HG03039 (cell line): ENCODE data around the gene C6orf120.
A peak's percentile ranks its signal among the peaks of the same experiment; 100 is the strongest.

Source experiments
- ATAC-seq: cut with Tn5 transposase; IDR thresholded peaks from one replicate; pipeline ENCODE4 v1.9.1; 2021; ENCODE audit warnings: mild to moderate bottlenecking, moderate library complexity; ENCODE audit not compliant: unreplicated experiment

The C6orf120 gene

DNA sequence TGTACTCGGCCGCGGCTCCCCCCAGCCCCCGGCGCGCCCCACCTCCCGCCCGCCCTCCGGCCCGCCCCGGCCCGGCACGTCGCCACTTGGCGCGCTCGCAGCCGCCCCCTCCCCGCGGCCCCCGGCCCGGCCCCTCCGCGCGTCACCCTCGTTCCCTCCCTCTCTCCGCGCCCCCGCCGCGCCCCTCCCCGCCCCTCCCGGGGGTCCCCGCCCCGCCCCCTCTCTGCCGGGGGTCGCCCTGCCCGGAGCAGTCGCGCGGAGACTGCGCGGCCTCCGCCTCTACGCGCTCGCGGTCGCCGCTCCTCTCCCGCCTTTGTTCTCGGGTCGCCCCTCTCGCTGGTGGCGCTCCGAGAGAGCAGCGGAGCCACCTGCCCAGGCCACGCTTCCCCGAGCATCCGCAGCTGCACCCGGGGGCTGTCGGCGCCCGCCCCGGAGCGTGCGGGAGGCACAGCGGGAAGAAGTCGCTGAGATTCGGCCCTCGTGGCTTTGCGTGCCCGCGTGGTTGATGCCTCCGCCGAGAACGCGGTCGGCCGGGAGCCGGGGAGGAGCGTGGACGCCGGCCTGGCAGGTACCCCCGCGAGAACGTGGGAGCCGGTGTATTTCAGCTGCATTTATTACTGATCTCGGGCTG lies 22.7 kb downstream of the C6orf120 start, which contains the start of gene PHF10:
TSS of gene PHF10 (minus strand) at position 7 of the 631 bp plus-strand sequence. CDS start 569 bp downstream, outside the sequence.
- ATAC-seq, result peak; percentile 45

DNA sequence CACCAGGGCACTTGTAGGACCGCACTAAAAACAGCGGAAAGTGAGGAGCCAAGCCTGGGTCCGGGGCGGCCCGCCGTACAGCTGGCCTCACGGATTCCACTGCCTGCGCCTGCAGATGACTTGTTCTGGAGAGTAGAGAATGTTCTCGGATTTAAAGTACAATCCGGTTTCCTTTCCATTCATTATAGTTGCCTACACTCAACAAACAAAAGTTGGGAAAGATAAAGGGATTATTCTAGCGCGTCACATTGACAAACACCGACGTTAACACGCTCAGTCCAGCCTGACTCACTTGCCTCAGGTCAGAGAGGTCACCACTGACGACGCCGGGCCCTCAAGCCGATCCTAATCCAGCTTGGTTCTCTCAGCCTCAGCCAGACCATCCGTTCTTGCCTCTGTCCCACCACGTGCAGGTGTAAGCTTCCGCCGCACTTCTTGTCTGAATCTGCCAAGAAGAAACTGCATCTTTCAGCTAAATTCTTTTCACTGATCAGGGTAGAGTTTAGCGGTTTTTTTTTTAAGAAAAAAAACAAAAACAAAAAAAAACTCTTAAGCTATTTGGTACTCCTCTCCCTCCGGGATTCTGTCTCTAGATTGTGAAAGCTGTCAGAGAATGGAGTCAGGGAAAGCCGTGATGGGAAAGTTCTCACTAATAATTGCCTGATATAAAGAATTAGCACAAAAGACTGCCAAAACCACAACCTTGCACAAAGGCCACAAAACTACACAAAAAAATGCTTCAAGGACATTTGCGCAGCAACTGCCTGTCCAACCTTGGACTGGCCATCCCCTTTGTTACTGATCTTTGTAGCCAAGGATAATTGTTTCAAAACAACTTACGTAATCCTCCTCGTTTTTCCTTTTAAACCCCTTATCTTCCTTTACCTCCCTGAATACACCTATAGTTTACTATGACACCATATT lies 23.5 kb downstream of the C6orf120 start:
- ATAC-seq, result peak; percentile 7

GRCh38 chr6:169726049-169726400 lies 24.1 kb downstream of the C6orf120 start:
- ATAC-seq, result no peak

DNA sequence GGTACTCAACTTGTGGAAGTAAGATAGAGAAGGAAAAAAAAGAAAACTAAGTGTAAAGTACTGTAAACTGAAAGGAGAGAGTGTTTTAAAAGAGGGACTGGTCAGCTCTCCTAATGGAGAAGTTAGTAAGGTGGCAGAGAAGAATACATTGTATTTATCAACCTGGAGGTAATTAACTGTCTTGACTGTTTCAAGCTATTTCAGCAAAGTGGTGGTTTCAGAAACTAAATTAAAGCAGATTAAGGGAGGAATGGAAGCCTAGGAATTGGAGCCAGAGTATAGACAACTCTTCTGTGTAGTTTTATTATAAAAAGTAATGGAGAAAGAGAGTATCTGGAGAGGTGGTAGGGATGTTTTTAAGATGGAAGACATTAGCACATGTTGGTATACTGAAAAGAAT lies 25.0 kb downstream of the C6orf120 start:
- ATAC-seq, result no peak

DNA sequence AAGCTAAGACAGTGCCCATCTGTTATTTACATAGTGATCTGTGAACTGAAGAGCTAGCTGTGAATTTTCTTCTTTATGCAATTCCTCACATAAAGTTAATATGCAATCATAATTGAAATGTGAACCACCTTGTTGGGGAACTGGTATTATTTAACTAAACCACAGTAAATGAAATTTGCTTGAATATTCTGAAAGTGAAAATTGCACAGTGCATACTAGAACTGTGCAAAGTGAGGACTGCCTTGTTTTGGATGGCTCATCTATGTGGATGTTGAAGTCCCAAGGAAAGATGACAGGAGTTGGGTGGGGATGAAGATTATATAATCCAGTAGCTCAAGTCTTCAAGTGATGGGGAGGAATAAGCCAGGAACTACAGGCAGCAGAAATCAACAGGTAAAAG lies 28.0 kb downstream of the C6orf120 start:
- ATAC-seq, result no peak

DNA sequence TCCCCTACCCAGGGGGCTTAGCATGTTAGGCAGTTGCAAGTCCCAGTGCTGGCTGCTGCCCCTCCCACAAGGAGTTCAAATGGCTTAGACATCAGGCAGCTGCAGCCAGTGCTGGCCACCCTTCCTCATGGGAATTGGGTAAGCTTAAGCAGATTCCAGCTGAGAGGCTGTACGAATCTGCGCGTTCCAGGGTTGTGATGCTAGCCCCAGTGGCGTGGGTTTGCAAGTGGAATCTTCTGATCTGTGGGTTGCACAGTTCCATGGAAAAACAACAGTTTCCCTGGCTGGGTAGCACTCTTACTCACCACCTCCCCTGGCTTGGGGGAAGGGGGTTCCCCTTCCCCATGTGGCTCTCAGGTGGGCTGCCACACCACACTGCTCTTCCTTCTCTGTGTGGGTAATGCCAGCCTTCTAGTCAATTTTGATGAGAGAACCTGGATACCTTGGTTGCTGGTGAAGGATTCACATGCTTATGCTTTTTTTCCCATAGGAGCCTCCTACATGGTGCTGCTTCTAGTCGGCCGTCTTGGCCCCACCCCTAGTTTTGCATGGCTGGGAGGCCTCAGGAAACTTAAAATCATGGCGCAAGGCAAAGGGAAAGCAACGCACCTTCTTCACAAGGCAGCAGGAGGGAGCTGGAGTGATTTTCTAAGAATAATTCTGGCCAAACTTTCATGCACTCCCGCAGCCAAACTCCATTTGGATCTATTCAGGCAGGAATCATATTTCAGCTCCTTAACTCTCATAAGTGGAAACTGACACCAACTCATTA lies 36.5 kb downstream of the C6orf120 start:
- no peak for ATAC-seq

GRCh38 chr6:169738976-169739529 lies 37.1 kb downstream of the C6orf120 start:
- ATAC-seq, result no peak

DNA sequence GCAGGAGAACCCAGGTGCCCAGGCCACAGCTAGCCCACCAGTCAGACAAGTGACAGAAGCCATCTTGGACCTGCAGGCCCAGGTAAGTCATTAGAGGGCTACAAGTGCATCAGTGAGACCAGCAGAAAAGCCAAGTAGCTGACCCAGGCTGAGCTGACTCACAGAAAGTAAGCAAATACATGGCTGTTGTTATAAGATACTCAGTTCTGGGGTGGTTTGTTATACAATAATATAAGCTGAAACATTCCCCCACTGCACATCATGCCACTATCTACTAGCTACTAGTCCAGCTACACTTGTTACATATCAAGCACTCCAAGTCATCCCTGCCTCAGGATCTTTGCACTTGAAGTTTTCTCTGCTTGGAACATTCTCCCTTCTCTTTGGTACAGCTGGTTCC lies 39.4 kb downstream of the C6orf120 start:
- ATAC-seq, result no peak

GRCh38 chr6:169745405-169745804 lies 43.5 kb downstream of the C6orf120 start:
- ATAC-seq, result no peak

GRCh38 chr6:169746556-169746955 lies 44.6 kb downstream of the C6orf120 start:
- ATAC-seq, result no peak

DNA sequence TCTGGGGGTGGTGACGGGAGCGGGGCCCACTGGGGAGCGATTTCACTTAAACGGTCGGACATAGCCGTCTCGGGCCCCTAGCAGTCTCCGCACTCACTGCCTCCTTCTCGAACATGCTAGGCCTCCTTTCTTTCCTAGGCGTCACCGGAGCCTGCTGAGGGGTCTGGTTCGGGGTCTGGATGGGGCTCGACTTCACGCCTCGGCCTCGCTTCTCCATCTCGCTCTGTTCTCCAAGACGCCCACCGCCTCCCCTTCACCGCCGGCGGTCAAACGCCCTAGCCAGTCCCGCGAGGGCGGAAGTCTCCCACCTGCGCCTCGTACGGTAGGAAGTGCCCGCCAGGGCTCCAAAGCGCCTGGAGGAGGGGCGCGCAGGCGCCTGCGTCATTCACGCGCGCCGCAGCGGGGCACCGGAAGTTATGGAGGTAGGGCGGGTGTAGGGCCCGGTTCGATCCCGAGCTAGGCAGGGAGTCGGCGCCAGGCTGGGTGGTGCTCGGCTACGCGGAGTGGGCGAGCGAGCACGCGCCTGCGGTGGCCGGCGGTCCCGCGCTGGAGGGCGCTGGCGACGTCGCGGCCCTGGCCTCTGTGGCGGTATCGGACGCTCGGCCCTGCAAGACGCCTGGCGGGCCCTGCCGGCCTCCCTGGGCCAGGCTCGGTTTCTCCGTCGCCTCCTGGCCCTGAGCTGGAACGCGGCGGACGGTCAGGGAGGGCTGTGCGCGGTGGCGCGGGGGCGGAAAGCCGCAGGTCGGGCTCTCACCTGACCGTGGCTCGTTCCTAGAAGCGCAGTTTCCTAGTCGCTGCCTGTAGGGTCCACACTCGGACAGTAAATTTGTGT lies 49.5 kb downstream of the C6orf120 start, which contains the start of the genes DYNLT2 and ERMARD:
TSS of gene DYNLT2 (minus strand) at position 331 of the 832 bp plus-strand sequence. CDS start at position 217, 114 bp downstream.
TSS of gene ERMARD (plus strand) at position 381 of the 832 bp plus-strand sequence. CDS start at position 417, 36 bp downstream.
- peak; percentile 94 for ATAC-seq

DNA sequence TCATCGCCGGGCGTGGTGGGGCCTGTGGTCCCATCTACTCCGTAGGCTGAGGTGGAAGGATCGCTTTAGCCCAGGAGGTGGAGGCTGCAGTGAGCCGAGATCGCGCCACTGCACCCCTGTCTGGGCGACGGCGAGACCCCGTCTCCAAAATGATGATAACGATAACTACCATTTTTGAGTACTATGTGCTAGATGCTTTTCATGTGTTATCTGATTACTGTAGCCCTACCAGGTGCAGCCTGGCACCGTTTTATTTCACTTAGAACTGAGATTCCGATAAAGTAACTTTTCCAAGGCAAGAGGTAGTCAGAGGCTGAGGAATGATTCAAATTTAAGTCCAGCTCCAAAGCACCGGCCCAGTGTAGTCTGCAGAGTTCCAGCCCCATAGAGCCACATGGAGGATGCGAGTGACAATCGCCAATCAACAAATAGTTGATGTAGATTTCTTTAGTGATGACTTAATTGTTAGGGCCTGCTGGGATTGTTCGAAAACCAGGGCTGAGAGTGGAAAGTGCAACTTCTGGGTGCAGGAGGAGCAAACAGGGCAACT lies 50.2 kb downstream of the C6orf120 start:
- no peak for ATAC-seq
